ENCODE data around the gene OR52N2.

OR52N2 gene
- long read RNA-seq, donor 1: 0 reads
- long read RNA-seq, donor 2: 0 reads
- long read RNA-seq, donor 3: 0 reads
- long read RNA-seq, donor 4: 0 reads
- long read RNA-seq, donor 5: 0 reads
- long read RNA-seq, donor 6: 0 reads
- long read RNA-seq, donor 7: 0 reads
- long read RNA-seq, donor 8: 0 reads

GRCh38 chr11:5808500-5809121 lies at the start of gene OR52N2:
Gene OR52N2, plus strand, starts transcription at chr11:5808924. Its CDS starts 11,412 bp downstream, at chr11:5820336.
- peak; percentile 46 for DNase-seq

- no peak for DNase-seq
These were observed 41.7 kb upstream of the OR52N2 start for GRCh38 chr11:5767056-5767455.

GRCh38 chr11:5783255-5783654 lies 25.5 kb upstream of the OR52N2 start, which contains the start of gene OR52N5:
Gene OR52N5, minus strand, starts transcription at chr11:5783355. Its CDS starts 4,721 bp downstream, at chr11:5778634.
- no peak for DNase-seq

GRCh38 chr11:5791165-5791564 lies 17.6 kb upstream of the OR52N2 start, which contains the start of gene OR52N1:
Gene OR52N1, minus strand, starts transcription at chr11:5791265. Its CDS starts 2,449 bp downstream, at chr11:5788816.
- DNase-seq: no peak

- no peak for DNase-seq
These were observed 12.2 kb upstream of the OR52N2 start for GRCh38 chr11:5796541-5796940.

- DNase-seq: no peak
These were observed 4.7 kb upstream of the OR52N2 start for GRCh38 chr11:5803982-5804381.

- DNase-seq: no peak
These were observed 1.1 kb upstream of the OR52N2 start for GRCh38 chr11:5807580-5807979.

- DNase-seq: no peak
These were observed 397 bp downstream of the OR52N2 start for GRCh38 chr11:5809122-5809519.

GRCh38 chr11:5809905-5810795 lies 1.4 kb downstream of the OR52N2 start:
- no peak for DNase-seq

GRCh38 chr11:5815534-5815933 lies 6.8 kb downstream of the OR52N2 start:
- DNase-seq: no peak

- no peak for DNase-seq
These were observed 9.6 kb downstream of the OR52N2 start for GRCh38 chr11:5818245-5818886.

GRCh38 chr11:5831196-5831829 lies 22.6 kb downstream of the OR52N2 start:
- DNase-seq: no peak

- DNase-seq: no peak
These were observed 24.7 kb downstream of the OR52N2 start for GRCh38 chr11:5833446-5833845.

- DNase-seq: no peak
These were observed 29.0 kb downstream of the OR52N2 start for GRCh38 chr11:5837695-5838094.

- no peak for DNase-seq
These were observed 33.1 kb downstream of the OR52N2 start, which contains the start of gene OR52E6 for GRCh38 chr11:5841797-5842196. Gene OR52E6, minus strand, starts transcription at chr11:5841897. Its CDS starts 0 bp downstream, at chr11:5841897.

- DNase-seq: no peak
These were observed 38.0 kb downstream of the OR52N2 start for GRCh38 chr11:5846701-5847100.

- DNase-seq: no peak
These were observed 39.0 kb downstream of the OR52N2 start for GRCh38 chr11:5847711-5848110.

- DNase-seq: no peak
These were observed 42.3 kb downstream of the OR52N2 start for GRCh38 chr11:5851002-5851401.

GRCh38 chr11:5857590-5857989 lies 48.9 kb downstream of the OR52N2 start, which contains the start of gene OR52E8:
Gene OR52E8, minus strand, starts transcription at chr11:5857690. Its CDS starts 0 bp downstream, at chr11:5857690.
- DNase-seq: no peak

GRCh38 chr11:5865826-5866225 lies 57.1 kb downstream of the OR52N2 start:
- DNase-seq: no peak

All from right kidney (tissue), 9 donors.